ENCODE measurements around the gene SERAC1.
"Not testable (repeated sequence)": the region's sequence is repeated elsewhere in the genome, so short reads cannot be mapped to it uniquely, and the experiment has no call there.

The SERAC1 gene

DNA sequence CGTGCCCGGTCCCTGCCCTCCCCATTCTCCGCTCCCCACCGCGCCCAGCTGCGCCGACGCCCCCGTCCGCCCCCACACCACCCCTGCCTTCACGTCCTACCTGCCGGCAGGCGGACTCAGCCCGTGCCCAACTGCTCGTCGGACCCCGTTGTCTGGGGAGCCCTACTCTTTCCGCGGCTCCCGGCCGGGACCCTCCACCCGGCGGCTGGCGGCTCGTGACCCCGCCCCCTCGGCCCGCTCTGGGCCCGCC is at the start of gene SERAC1:
Gene SERAC1, minus strand, starts transcription at position 223 of the 250 bp plus-strand sequence. CDS start 9,899 bp downstream, outside the sequence.
- DNase-seq = no peak

DNA sequence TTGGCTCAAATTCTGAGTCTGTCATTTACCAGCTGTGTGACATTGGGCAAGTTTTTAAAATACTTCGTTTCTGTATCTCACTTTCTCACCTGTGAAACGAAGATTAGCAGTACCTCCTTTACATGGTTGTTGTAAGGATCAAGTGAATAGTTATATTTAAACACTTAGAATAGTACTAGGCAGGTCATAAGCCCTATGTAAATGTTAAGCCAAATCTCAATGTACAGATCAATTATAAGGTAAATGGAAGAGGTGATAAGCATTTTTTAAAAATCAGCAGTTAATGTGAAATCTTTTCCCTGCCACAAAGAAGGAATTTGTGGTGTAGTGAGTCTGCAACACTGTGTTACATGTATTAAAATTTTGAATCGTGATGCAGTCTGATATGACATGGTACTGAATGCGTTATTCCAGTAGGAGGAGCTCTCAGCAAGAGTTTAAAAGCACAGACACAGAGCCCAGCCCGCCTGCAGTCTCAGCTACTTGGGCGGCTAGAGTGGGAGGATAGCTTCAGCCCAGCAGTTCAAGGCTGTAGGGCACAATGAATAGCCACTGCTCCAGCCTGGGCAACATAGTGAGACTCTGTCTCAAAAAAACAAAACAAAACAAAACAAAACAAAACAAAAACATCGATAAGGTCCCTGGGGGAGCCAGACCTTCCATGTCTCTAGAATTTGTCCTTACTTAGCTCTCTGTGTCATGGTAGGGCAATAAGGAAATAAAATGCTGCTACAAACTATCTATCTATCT is 46.0 kb upstream of the SERAC1 start:
- peak; percentile 81 to 84 for DNase-seq

DNA sequence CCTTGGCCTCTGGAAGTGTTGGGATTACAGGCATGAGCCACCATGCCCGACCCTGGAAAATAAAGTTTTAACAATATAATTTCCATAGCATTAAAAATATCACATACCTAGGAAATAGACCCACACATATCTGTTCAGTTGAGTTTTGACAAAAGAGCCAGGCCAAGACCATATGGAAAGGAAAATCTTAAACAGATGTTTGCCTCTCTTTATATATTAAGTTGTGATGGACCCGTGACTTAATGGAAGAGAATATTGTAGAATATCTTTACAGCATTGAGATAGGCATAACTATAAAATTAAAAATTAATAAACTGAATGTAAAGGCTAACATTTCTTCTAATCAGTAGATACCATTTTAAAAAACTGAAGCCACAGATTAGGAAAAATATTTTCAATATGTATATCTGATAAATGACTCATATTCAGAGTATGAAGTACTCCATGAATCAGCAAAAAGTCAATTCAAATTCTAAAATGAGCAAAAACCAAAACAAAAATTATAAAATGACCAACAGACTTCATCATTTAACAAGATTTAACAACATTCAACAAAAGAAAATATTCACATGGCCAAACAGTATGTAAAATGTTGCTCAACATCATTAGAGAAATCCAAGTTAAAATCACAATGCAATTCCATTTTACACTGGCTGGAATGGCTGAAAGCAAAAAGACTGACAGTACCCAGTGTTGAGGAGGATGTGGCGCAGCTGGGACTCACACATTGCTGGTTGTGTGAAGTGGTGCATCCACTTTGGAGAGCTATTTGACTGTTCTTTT is 43.4 kb upstream of the SERAC1 start:
- DNase-seq = no peak

DNA sequence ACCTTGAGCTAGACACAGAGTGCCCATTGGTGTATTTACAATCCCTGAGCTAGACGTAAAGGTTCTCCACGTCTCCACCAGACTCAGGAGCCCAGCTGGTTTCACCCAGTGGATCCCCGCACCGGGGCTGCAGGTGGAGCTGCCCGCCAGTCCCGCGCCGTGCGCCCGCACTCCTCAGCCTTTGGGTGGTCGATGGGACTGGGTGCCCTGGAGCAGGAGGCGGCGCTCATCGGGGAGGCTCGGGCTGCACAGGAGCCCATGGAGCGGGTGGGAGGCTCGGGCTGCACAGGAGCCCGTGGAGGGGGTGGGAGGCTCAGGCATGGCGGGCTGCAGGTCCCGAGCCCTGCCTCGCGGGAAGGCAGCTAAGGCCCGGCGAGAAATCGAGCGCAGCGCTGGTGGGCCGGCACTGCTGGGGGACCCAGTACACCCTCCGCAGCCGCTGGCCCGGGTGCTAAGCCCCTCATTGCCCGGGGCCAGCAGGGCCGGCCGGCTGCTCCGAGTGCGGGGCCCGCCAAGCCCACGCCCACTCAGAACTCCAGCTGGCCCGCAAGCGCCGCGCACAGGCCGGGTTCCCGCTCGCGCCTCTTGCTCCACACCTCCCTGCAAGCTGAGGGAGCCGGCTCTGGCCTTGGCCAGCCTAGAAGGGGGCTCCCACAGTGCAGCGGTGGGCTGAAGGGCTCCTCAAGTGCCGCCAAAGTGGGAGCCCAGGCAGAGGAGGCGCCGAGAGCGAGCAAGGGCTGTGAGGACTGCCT is 41.7 kb upstream of the SERAC1 start:
- not testable (repeated sequence) for DNase-seq

DNA sequence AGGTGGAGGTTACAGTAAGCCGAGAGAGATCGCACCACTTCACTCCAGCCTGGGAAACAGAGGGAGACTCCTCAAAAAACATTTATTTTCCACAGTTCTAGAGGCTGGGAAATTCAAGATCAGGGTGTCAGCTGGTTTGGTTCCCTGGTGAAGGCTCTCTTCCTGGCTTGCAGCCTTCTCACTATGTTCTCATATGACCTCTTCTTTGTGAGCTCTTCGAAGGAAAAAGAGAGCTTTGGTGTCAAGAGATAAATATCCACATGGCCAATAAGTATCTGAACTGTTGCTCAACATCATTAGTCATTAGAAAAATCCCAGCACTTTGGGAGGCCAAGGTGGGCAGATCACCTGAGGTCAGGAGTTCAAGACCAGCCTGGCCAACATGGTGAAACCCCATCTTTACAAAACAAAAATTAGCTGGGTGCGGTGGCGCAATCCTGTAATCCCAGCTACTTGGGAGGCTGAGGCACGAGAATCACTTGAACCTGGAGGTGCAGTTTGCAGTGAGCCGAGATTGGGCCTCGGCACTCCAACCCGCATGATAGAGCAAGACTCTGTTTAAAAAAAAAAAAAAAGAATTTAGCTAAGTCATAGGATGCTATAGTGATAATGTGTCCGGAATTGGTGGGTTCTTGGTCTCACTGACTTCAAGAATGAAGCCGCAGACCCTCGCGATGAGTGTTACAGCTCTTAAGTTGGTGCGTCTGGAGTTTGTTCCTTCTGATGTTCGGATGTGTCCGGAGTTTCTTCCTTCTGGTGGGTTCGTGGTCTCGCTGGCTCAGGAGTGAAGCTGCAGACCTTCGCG is 40.4 kb upstream of the SERAC1 start:
- not testable (repeated sequence) for DNase-seq

DNA sequence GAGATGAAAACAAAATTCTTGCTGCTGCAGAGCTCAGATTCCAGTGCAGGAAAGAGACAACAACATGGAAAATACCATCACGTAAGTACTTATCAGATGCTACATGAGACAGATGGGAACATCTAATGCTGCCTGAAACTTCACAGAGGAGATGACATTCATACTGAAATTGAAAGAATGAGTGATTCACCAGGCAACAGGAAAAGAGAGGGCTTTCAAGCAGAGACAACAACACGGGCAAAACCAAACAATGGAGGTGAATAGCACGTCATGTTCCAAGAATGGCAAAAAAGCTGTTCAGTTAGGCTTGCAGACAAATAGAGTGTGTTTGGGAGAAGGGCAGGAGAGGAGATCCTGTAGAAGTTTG is 39.3 kb upstream of the SERAC1 start:
- DNase-seq = no peak

DNA sequence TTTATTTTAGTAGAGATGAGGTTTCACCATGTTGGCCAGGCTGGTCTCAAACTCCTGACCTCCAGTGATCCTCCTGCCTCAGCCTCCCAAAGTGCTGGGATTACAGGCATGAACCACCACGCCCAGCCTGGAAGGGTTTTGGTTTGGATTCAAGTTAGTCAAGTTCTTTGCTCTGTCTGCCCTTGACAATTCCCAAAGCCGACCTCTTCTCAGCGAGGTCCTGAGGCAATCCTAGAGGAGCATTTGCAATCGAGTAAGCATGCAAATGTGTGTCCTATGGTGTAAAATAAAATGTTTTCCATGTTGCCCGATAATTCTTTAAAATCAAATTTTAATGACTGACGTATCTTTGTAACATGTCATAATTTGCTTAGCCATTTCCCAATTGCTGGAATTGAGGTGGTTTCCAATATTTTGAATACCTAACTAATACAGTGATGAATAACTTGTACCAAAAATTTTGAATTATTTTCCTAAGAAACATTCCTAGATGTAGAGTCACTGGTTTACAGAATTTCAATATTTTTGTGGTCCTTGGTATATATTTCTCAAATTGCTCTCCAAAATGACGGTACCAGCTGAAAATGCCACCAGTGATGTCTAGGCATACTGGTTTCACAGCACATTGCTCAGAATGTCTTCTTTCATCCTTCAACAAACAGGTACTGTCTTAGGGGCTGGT is 38.8 kb upstream of the SERAC1 start:
- no peak for DNase-seq

DNA sequence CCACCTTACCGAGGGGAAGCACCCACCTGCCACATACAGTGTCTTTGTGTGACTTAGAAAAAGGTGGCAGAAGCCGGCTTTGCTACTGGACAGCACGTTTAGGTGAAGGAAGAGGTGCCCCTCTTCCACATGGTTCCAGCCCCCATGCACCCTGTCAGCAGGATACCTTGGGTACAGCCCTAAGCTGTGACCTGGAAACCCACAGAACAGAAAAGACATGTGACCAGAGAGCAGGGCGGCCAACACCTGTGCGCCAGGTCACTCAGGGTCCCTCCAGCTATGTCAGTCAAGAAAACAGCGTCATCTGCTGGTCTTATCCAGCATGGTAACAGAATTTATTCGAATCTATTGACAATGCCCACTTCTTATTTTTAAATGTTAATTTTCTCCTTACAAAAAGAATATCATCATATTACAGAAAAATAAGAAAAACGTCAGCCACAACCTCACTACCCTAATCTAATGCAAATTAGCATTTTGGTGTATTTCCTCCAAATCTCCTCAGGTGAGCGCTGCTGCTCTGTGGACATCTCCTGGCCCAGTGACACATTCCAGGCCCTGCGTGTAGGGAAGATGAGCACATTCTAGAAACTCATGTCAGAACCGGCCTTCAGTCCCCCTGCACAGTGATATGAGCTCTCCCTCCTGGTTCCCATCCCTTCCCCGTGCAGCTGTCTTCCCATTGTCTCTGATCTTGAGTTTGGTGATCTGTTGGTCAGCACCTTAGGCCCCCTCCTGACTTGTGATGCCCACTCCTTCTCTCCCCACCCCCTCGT is 37.3 kb upstream of the SERAC1 start:
- DNase-seq = no peak

DNA sequence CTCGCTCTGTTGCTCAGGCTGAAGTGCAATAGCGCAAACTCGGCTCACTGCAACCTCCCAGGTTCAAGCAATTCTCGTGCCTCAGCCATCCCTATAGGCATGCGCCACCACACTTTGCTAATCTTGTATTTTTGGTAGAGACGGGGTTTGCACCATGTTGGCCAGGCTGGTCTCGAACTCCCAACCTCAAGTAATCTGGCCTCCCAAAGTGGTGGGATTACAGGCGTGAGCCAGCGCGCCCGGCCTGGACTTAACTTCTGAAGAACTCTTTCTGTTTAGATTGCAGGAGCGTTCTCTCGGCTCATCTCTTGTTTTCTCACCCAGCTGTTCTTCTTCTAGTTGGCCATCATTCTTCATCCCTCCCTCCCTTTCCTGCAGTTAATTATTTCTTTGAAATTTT is 30.4 kb upstream of the SERAC1 start:
- DNase-seq = no peak

DNA sequence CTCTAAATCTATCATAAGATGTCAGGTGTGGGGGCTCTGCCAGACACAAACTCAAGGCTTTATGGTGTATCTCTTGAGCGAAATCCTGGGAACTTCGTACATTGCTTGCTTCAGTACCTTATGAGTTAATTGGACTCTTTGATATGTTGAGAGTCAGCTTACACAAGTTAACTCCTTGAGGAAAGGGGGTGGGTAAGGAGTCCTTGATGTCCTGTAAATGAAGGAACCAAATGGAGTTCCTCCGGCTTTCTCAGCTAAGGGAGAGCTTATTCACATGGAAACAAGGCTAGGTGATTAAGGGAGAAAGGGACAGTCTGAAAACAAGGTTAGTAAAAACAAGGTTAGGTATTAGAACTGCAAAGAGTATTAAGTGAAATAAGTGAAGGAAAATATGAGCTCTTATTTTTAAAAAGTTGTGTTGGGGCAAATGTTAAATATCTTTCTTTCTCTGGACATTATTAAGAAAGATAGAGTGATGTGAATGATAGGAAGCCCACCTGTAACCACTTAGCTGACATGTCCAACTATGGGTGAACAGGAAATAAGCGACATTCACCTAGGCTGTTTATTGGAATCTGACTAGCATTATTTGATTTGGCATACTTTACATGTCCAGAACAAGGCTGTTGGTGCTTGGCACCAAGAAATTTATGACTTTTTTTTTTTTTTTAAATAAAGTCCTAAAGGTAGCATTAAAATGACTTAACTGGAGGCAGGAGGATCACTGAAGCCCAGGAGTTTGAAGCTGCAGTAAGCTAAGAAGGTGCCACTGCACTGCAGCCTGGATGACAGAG is 26.6 kb upstream of the SERAC1 start:
- DNase-seq = no peak

DNA sequence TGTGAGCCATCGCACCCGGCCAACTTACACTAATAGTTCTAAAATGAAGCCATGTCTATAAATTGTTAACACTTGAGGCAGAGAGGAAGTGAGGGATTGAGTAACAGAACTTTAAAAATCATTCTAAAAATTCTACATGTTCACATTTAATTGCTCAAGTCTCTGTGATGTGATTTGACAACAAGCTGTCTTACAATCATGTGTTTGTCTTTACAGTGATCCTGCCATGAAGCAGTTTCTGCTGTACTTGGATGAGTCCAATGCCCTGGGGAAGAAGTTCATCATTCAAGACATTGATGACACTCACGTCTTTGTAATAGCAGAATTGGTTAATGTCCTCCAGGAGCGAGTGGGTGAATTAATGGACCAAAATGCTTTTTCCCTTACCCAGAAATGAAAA is 23.7 kb upstream of the SERAC1 start:
- no peak for DNase-seq

DNA sequence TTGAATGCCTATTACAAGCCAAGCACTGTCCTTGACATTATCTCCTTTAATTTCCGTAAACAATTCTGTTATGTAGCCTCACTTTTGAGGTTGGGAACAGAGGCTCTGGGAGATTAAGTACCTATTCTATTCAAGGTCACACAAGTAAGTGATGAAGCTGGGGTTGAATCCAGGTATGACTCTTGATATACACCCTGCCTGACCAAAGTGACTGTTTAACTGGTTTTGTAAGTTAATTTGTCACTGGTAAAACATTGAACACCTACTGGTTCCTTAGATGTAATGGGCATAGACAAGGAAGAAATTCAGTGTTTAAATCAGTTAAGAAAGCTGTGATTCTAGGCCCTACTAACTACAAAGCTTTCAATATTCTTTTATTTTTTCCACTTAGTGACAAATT is 23.0 kb upstream of the SERAC1 start:
- DNase-seq = no peak

DNA sequence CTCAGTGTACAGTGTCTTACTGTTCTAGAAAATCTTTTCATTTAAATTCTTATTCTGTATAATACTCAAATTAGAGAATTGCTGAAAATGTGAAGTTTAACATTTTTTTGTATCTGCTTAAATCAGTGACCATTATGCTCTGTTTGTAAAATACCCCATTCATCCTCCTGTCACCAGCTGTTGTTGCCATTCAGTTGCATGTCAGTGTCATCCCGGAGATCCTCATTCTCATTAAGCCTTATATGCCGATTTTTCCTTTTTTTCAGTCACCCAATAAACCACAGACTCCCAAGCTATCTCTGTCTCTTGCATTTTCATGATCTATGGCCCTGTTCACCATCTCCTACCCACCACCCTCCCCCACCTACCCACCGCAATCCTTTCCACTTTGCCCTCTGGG is 20.5 kb upstream of the SERAC1 start:
- no peak for DNase-seq

DNA sequence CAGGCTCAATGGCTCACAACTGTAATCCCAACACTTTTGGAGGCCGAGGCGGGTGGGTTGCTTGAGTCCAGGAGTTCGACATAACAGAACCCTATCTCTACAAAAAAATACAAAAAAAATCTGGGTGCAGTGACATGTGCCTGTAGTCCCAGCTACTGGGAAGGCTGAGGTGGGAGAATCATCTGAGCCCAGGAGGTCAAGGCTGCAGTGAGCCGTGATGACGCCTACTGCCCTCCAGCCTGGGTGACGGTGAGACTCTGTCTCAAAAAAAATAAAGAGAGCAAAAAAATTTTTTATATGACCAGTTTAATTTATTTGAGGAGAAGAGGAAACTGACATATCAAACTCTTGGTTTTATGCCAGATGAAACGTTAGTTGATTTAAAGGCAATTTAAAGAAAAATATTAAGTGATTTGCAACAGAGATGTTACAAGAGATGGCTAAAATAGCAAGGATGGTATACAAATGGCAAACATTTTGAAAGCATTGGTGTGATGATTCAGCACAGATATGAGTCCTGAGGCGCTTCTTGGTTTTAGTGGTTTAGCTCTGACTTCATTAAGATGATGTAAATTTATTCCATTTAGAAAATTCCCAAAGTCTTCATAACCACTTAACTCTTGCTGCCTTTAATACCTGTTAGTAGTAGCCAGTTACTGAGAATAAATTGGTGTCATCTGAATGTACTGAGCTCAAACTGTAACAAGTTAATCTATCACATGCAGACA is 17.8 kb upstream of the SERAC1 start:
- DNase-seq = no peak

DNA sequence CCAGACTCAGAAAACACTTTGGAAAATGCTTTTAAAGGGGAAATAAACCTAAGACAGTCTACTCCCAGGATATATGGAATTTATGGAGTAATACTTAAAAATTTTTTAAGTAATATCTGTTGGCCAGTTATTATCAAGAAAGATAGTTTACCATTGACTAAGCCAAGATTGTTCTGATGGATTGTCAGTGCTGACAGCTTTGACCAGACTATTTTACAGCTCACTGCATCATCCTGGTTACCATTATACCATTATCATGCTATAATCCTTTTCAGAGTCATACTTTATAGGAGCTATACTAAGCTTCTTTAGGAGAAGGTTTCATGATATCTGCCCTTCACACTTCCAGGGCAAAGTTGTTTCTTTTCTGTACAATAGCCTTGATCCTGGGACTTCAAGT is 16.5 kb upstream of the SERAC1 start:
- no peak for DNase-seq

DNA sequence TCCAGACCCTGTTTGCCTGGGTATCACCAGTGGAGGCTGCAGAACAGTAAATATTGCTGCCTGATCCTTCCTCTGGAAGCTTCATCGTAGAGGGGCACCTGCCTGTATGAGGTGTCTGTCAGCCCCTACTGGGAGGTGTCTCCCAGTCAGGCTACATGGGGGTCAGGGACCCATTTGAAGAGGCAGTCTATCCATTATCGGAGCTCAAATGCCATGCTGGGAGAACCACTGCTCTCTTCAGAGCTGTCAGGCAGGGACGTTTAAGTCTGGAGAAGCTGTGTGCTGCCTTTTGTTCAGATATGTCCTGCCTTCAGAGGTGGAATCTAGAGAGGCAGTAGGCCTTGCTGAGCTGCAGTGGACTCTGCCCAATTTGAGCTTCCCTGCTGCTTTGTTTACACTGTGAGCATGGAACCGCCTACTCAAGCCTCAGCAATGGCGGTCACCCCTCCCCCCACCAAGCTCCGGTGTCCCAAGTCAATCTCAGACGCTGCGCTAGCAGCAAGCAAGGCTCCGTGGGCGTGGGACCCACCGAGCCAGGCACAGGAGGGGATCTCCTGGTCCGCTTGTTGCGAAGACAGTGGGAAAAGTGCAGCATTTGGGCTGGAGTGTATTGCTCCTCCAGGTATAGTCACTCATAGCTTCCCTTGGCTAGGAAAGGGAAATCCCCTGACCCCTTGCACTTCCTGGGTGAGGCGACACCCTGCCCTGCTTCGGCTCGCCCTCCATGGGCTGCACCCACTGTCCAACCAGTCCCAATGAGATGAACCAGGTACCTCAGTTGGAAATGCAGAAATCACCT is 15.3 kb upstream of the SERAC1 start:
- not testable (repeated sequence) for DNase-seq

DNA sequence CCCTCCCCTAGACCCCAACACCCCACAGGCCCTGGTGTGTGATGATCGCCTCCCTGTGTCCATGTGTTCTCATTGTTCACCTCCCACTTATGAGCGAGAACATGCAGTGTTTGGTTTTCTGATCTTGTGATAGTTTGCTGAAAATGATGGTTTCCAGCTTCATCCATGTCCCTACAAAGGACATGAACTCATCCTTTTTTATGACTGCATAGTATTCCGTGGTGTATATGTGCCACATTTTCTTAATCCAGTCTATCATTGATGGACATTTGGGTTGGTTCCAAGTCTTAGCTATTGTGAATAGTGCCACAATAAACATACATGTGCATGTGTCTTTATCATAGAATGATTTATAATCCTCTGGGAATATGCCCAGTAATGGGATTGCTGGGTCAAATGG is 9.7 kb upstream of the SERAC1 start:
- not testable (repeated sequence) for DNase-seq

DNA sequence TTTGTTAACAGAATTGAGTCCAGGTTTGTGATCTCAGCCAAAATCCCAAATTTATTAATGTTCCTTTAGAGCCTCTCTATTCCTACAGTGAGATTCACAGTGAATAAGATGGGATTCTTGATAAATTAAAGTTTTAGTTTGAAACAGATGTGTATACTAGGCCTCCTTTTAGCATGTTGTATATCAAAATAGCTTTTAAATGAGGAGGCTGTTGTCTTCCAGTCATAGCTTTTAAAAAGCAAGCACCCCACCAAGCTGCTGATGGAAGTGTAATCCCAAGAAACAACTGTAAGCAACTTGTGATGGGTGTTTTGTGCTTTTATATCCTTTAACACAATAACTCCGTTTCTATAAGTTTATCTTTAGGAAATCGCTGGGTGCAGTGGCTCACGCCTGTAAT is 7.0 kb upstream of the SERAC1 start:
- no peak for DNase-seq

DNA sequence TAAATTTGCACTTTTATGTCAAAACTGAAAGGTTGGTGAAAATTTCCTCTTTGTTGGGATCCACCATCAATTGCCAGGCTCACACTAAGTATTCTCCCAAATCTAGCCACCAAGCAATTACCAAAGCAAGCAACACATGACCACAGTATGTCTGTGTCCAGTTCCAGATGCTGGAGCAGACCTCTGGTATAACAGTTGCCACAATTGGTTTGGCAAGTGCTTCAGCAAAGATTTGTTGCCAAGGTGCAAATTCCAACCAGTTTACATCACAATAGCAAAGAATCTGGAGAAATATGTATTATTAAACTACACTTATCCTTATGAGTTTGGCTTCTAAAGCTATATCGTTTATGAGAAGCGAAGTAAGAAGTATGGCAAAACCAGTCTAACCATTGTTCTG is 6.5 kb upstream of the SERAC1 start:
- no peak for DNase-seq
